ENCODE results near the gene PSMC5.
A peak's percentile ranks its signal among the peaks of the same experiment; 100 is the strongest.

PSMC5 gene

DNA sequence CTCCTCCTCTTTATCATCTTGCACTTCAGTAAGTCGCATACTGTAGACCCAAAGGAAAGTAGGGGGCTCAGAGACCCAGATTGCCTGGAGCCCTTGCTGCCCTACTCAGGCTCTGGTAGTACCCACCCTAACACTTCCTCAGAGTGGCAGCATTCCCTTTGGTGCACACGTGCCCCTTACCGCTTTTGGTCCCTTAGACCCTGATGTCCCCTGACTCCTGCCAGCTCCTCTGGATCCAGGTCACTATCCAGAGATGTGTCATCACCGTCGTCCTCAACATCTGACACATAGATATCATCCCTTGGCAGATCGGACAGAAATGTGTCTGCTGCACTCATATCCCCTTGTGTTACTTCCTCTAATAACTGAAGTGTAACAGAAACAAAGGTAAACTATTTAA is 5.4 kb upstream of the PSMC5 start:
- DNase-seq = no peak

DNA sequence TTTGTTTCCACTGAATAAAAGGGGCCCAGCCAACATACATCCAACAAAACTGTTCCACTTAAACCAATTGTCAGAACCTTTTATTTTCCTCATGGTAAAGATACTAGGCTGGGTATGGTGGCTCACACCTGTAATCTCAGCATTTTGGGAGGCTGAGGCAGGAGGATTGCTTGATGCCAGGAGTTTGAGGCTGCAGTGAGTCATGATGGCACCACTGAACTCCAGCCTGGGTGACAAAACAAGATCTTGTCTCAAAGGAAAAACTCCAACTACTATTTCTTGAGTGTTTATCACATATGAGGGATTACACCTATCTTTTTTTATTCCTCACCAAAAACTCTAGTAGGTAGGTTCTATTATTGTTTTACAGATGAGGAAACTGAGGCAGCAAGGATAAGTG is 4.7 kb upstream of the PSMC5 start:
- no peak for DNase-seq

GRCh38 chr17:63823659-63824331 is 3.4 kb upstream of the PSMC5 start:
- DNase-seq = no peak

- DNase-seq = no peak
These were observed 2.9 kb upstream of the PSMC5 start for GRCh38 chr17:63824362-63824761.

GRCh38 chr17:63826468-63827001 is 696 bp upstream of the PSMC5 start:
- DNase-seq = no peak

- no peak for DNase-seq
These were observed 580 bp downstream of the PSMC5 start for GRCh38 chr17:63827801-63828221.

- DNase-seq = no peak
These were observed 1.7 kb downstream of the PSMC5 start for GRCh38 chr17:63828936-63829335.

- no peak for DNase-seq
These were observed 3.0 kb downstream of the PSMC5 start for GRCh38 chr17:63830278-63830677.

DNA sequence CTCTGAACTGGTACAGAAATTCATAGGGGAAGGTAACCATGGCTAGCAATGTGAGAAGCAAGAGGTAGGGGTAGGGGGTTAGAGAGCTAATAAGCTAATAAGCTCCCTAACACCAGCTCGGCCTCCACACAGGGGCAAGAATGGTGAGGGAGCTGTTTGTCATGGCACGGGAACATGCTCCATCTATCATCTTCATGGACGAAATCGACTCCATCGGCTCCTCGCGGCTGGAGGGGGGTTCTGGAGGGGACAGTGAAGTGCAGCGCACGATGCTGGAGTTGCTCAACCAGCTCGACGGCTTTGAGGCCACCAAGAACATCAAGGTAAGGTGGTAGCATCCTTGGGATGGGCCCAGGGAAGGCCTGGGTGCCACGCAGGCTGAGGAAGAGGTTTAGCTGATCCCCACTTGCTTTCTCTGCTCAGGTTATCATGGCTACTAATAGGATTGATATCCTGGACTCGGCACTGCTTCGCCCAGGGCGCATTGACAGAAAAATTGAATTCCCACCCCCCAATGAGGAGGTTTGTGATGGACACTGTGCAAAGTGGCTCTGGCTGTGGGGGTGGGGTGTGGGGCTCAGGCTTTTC is 3.8 kb downstream of the PSMC5 start:
- no peak for DNase-seq

DNA sequence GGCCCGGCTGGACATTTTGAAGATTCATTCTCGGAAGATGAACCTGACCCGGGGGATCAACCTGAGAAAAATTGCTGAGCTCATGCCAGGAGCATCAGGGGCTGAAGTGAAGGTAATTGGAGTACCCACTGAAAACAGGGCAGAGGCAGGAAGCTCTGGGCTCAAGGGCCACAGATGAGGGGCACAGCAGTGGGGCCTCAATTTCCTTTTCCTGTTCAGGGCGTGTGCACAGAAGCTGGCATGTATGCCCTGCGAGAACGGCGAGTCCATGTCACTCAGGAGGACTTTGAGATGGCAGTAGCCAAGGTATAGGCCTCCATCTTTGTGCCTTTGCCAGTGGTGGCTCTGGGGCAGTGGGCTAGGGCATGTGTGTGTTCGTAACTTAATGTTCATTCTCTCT is 4.3 kb downstream of the PSMC5 start:
- no peak for DNase-seq

DNA sequence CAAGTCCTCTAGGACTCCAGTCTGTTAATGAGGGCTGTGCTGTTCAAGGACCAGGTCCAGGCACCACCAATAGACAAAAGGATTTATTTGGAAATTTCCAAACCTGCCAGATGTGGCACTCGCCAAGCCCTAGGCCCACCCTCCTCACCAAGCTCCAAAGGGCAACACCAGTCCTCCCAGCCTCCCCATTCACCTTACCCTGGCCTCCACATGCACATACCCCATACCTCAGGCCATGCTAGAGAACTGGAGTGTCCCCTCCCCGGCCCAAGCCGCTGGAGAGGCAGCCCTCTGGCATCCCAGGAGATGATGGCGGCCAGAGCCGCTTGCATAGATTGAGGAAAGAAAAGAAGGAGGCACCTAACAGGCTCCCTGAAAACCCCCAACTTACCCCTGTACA is 4.8 kb downstream of the PSMC5 start:
- no peak for DNase-seq

DNA sequence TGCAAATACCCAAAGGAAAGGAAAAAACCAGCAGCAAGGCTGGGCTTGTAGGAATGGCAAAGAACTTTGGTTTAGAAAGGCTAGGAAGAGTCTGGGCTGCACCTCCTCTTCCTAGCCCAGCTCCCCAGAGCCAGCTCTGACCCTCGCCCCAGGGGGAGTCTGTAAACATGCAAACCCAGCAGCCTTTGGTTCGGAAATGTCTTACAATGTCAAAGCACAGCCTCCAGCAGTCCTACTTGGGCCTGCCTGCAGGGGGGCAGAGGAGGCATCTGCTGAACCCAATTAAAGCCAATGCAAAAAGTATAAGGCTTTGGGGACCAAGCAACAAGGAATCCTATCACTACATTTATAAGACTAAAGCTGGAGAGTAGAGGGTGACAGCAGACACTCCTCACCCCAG is 5.2 kb downstream of the PSMC5 start:
- no peak for DNase-seq

GRCh38 chr17:63833026-63833740 is 6.0 kb downstream of the PSMC5 start:
- no peak for DNase-seq

- DNase-seq = no peak
These were observed 6.6 kb downstream of the PSMC5 start for GRCh38 chr17:63833741-63834373.

DNA sequence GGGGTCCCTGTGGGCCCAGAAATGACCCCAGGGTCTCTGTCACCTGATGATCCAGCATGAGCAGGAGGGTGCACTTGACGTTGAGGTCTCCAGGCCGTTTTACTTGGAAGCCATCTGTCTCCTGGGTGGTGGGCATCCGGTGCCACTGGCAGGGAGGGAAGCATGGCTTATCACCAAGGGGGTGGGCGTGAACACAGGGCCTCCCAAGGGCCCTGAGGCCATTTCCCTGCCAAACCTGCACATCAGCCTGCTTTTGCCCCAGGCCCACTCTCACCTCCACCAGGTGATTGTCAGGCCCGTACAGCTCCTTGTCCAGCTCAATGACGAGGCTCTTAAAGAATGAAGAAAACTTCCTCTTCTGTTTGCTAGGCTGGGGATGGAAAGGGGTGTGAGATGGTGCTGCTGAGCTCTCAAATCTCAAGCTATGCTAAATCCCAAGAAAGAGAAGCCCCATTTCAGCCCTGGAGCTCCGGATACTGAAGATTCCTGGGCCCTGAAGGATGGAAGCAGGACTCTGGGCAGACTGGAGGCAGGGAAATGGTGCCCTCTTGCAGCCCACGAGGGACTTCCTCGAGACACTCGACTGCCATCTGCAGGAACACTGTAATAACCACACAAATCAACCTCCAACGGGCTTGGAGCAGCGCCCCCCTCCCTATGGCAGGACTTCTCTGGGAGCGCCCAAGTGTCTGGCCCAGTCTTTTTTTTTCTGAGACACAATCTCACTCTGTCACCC is 7.4 kb downstream of the PSMC5 start:
- peak; percentile 35 for DNase-seq

- no peak for DNase-seq
These were observed 8.0 kb downstream of the PSMC5 start for GRCh38 chr17:63835167-63835720.

- DNase-seq = no peak
These were observed 9.6 kb downstream of the PSMC5 start for GRCh38 chr17:63836811-63837210.

- no peak for DNase-seq
These were observed 10.2 kb downstream of the PSMC5 start for GRCh38 chr17:63837480-63837879.

DNA sequence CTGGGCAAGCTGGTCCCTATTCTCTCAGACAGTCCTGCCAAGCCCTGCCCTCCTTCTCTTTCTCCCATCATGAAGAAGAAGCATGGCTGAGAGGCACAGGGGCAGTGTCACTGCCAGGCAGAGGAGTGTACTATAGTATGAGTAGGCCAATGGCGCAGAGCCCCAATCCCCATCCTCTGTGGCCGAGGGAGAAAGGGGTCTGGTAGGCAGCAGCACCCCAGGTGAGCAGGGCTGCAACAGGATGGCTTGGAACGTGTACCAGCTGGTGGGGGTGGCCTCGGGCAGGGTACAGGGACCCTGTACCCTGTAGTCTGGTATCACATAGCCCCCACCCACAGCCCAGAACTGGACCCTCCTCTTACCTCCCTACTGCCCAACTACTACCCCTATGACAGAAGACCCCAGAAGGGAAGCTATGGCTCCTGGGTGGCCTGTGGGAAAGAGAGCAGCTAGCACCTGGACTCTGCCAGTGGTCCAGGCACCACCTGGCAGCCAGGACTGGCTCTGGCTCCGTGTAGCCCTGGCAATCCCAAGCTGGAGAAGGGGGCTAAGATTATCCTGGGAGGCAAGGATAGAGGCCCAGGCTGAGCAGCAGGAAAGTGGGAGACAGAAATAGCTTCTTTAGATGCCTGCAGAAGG is 10.8 kb downstream of the PSMC5 start:
- DNase-seq = no peak

DNA sequence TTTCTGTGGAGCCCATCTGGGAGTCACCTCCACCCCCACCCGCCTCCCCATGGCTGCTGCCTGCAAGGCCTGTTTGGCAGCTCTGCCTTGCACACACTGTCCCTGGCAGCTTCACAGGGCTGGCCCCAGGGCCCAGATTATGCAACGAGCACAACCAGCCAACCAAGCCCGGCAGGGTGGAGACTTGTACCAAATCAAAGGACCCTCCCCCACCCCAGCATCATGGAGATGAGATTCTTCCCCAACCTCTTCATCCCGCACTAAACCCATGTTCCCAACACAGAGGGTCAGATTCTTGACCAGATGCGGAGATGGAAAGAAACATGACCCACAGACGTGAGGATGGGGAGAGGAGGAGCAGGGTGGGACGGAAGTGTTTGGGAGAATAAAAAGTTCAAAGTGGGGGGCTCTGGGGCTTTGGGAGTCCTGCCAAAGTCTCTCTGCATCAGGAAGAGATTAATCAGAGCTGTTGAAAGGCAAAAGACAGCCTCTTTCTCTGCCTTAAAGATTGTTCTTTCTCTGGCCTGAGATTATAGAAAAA is 11.5 kb downstream of the PSMC5 start:
- no peak for DNase-seq

- no peak for DNase-seq
These were observed 13.5 kb downstream of the PSMC5 start for GRCh38 chr17:63840591-63841349.
